Esophagus (tissue), 2 donors: ENCODE measurements around the gene ELANE. TPM values are rescaled to one million over a fixed set of nuclear protein-coding genes. Genes with fewer than 3 reads are reported as not detected.

ENCODE experiments used
- H3K27ac ChIP-seq, 2 donors: one replicate each; pipeline ENCODE4 v1.5.1; 2013; ENCODE audit warnings: low read depth in 2 of 2, mild to moderate bottlenecking in 2 of 2, inconsistent platforms in 1 of 2, low read length in 1 of 2, moderate library complexity in 1 of 2
- H3K27me3 ChIP-seq, 2 donors: one replicate each; pipeline ENCODE4 v1.6.1; 2013; ENCODE audit warnings: low read length in 2 of 2, control low read depth in 1 of 2, mild to moderate bottlenecking in 1 of 2; ENCODE audit not compliant: insufficient read depth in 2 of 2, control insufficient read depth in 1 of 2
- H3K36me3 ChIP-seq, 2 donors: one replicate each; pipeline ENCODE4 v1.6.1; 2013; ENCODE audit warnings: low read length in 1 of 2; ENCODE audit not compliant: control insufficient read depth in 2 of 2, insufficient read depth in 2 of 2
- H3K4me1 ChIP-seq, 2 donors: one replicate each; pipeline ENCODE4 v1.6.1; 2013; ENCODE audit warnings: low read length in 1 of 2; ENCODE audit not compliant: control insufficient read depth in 2 of 2, insufficient read depth in 2 of 2
- H3K4me3 ChIP-seq, 2 donors: one replicate each; pipeline ENCODE4 v1.5.1; 2013; ENCODE audit warnings: low read length in 2 of 2, mild to moderate bottlenecking in 2 of 2, low read depth in 1 of 2, moderate library complexity in 1 of 2
- H3K9me3 ChIP-seq, 2 donors: one replicate each; pipeline ENCODE4 v1.6.1; 2013; ENCODE audit warnings: mild to moderate bottlenecking in 2 of 2, low read depth in 1 of 2, low read length in 1 of 2, moderate library complexity in 1 of 2; ENCODE audit not compliant: control insufficient read depth in 2 of 2, insufficient read depth in 1 of 2
- WGBS, 2 donors: extraction: QIAGEN DNeasy Blood & Tissue Kit; methylation state at CpG; one replicate each; pipeline ENCODE4 v1.1.7; 2013; 5-methylcytosine and 5-hydroxymethylcytosine counted together
- polyA plus RNA-seq, 2 donors: library from polyadenylated mRNA; stranded (reverse); fragments of 200-250 nt; gene quantifications; one replicate each; pipeline ENCODE4 v1.2.3, GENCODE V29; 2013
- donor health status: healthy with polysubstance abuse.
- donor health status: Bipolar disorder and iron deficiency.

ELANE gene
- under 1 TPM; 0.24 to 0.68 TPM for polyA plus RNA-seq

- no peaks in the 10 kb centered on the region for H3K36me3 ChIP-seq
- H3K27me3 ChIP-seq: peaks cover 0 to 10% of the 10 kb centered on the region in 2 donors
- H3K4me3 ChIP-seq: no peak within 1 kb of the TSS
- H3K27ac ChIP-seq: peak within 1 kb of the TSS; percentile 53 to 73
- H3K4me1 ChIP-seq: peaks cover 0 to 6% of the 10 kb centered on the region in 2 donors
- WGBS, 2 donors: 58 to 62% methylated on average over 50 to 55 of the region's 55 CpGs
- no peaks in the 10 kb centered on the region for H3K9me3 ChIP-seq
Measured at GRCh38 chr19:852136-853013, at the start of gene ELANE. Gene ELANE (plus strand): TSS chr19:852303. CDS start chr19:852329, 26 bp downstream.

GRCh38 chr19:802498-803098 is 49.5 kb upstream of the ELANE start:
- WGBS, 2 donors: 45 to 52% methylated on average over 27 to 28 of the region's 28 CpGs
- H3K27ac ChIP-seq: peak overlapping the region; percentile 20 to 21
- H3K4me3 ChIP-seq: peak overlapping the region in 1 of 2 donors; percentile 32
- H3K9me3 ChIP-seq: no peaks in the 10 kb centered on the region
- peaks cover 28 to 34% of the 10 kb centered on the region in 2 donors for H3K4me1 ChIP-seq
- H3K27me3 ChIP-seq: no peaks in the 10 kb centered on the region
- H3K36me3 ChIP-seq: peaks cover 19 to 61% of the 10 kb centered on the region in 2 donors

GRCh38 chr19:803099-803561 is 49.0 kb upstream of the ELANE start:
- Histone ChIP-seq H3K9me3 (no peaks in the 10 kb centered on the region), H3K4me3 (no peak overlapping the region), H3K27ac (no peak overlapping the region), H3K36me3 (peaks cover 19 to 65% of the 10 kb centered on the region in 2 donors), H3K27me3 (no peaks in the 10 kb centered on the region), H3K4me1 (peaks cover 28 to 34% of the 10 kb centered on the region in 2 donors)
- WGBS, 2 donors: 76 to 85% methylated on average over 13 to 17 of the region's 17 CpGs

- Histone ChIP-seq H3K27me3 (no peaks in the 10 kb centered on the region), H3K27ac (no peak overlapping the region), H3K4me3 (no peak overlapping the region), H3K4me1 (peaks cover 28 to 34% of the 10 kb centered on the region in 2 donors), H3K36me3 (peaks cover 19 to 69% of the 10 kb centered on the region in 2 donors), H3K9me3 (no peaks in the 10 kb centered on the region)
- 78 to 83% methylated on average over 31 of the region's 31 CpGs for WGBS, 2 donors
Measured at GRCh38 chr19:803686-804418, 48.3 kb upstream of the ELANE start.

GRCh38 chr19:804419-805165 is 47.5 kb upstream of the ELANE start:
- H3K4me1 ChIP-seq: peaks cover 24 to 34% of the 10 kb centered on the region in 2 donors
- no peak overlapping the region for H3K4me3 ChIP-seq
- H3K36me3 ChIP-seq: peaks cover 19 to 71% of the 10 kb centered on the region in 2 donors
- no peak overlapping the region for H3K27ac ChIP-seq
- H3K9me3 ChIP-seq: no peaks in the 10 kb centered on the region
- H3K27me3 ChIP-seq: no peaks in the 10 kb centered on the region
- WGBS, 2 donors: 89 to 92% methylated on average over 50 to 53 of the region's 53 CpGs

GRCh38 chr19:805166-805551 is 46.9 kb upstream of the ELANE start:
- H3K4me3 ChIP-seq: no peak overlapping the region
- 88 to 90% methylated on average over 33 of the region's 33 CpGs for WGBS, 2 donors
- H3K36me3 ChIP-seq: peaks cover 19 to 75% of the 10 kb centered on the region in 2 donors
- H3K4me1 ChIP-seq: peaks cover 24 to 33% of the 10 kb centered on the region in 2 donors
- no peaks in the 10 kb centered on the region for H3K27me3 ChIP-seq
- H3K27ac ChIP-seq: no peak overlapping the region
- H3K9me3 ChIP-seq: no peaks in the 10 kb centered on the region

GRCh38 chr19:805600-806550 is 46.2 kb upstream of the ELANE start:
- Histone ChIP-seq H3K4me3 (no peak overlapping the region), H3K27ac (no peak overlapping the region), H3K9me3 (no peaks in the 10 kb centered on the region), H3K36me3 (peaks cover 20 to 79% of the 10 kb centered on the region in 2 donors), H3K27me3 (no peaks in the 10 kb centered on the region), H3K4me1 (peaks cover 16 to 26% of the 10 kb centered on the region in 2 donors)
- 90 to 92% methylated on average over 60 to 93 of the region's 93 CpGs for WGBS, 2 donors

- Histone ChIP-seq H3K9me3 (no peaks in the 10 kb centered on the region), H3K4me1 (peaks cover 6 to 16% of the 10 kb centered on the region in 2 donors), H3K27ac (no peak overlapping the region), H3K36me3 (peaks cover 22 to 74% of the 10 kb centered on the region in 2 donors), H3K4me3 (no peak overlapping the region), H3K27me3 (no peaks in the 10 kb centered on the region)
- 76 to 83% methylated on average over 34 of the region's 34 CpGs for WGBS, 2 donors
Measured at GRCh38 chr19:806815-807421, 45.2 kb upstream of the ELANE start.
